GM18858 (cell line): ENCODE measurements around the gene SLC6A19.

Experiments
- ATAC-seq: cut with Tn5 transposase; IDR thresholded peaks from one replicate; pipeline ENCODE4 v1.9.1; 2021; ENCODE audit not compliant: unreplicated experiment

SLC6A19 gene

GRCh38 chr5:1241509-1242080, 40.2 kb downstream of the SLC6A19 start:
- no peak for ATAC-seq

- ATAC-seq: no peak
These were observed 41.5 kb downstream of the SLC6A19 start for GRCh38 chr5:1242733-1243486.

GRCh38 chr5:1243487-1244130, 42.2 kb downstream of the SLC6A19 start:
- no peak for ATAC-seq

- ATAC-seq: no peak
These were observed 42.9 kb downstream of the SLC6A19 start for GRCh38 chr5:1244255-1244654.

GRCh38 chr5:1244976-1245375, 43.6 kb downstream of the SLC6A19 start:
- ATAC-seq: no peak

- ATAC-seq: no peak
These were observed 44.6 kb downstream of the SLC6A19 start for GRCh38 chr5:1245905-1246576.

- no peak for ATAC-seq
These were observed 45.5 kb downstream of the SLC6A19 start for GRCh38 chr5:1246711-1247431.

GRCh38 chr5:1247811-1248210, 46.4 kb downstream of the SLC6A19 start:
- ATAC-seq: no peak

GRCh38 chr5:1249366-1250280, 48.2 kb downstream of the SLC6A19 start:
- ATAC-seq: no peak

- ATAC-seq: no peak
These were observed 50.5 kb downstream of the SLC6A19 start for GRCh38 chr5:1251678-1252580.

- no peak for ATAC-seq
These were observed 51.3 kb downstream of the SLC6A19 start for GRCh38 chr5:1252681-1253080.

- no peak for ATAC-seq
These were observed 52.2 kb downstream of the SLC6A19 start for GRCh38 chr5:1253456-1254105.

- ATAC-seq: no peak
These were observed 52.8 kb downstream of the SLC6A19 start for GRCh38 chr5:1254196-1254595.

GRCh38 chr5:1255081-1255561, 53.7 kb downstream of the SLC6A19 start:
- ATAC-seq: no peak

GRCh38 chr5:1256776-1257175, 55.4 kb downstream of the SLC6A19 start:
- no peak for ATAC-seq

- no peak for ATAC-seq
These were observed 56.0 kb downstream of the SLC6A19 start for GRCh38 chr5:1257363-1257762.

GRCh38 chr5:1257841-1258240, 56.4 kb downstream of the SLC6A19 start:
- no peak for ATAC-seq

- no peak for ATAC-seq
These were observed 58.5 kb downstream of the SLC6A19 start for GRCh38 chr5:1259806-1260480.
